Measurements from ENCODE around the gene NES.
A peak's percentile ranks its signal among the peaks of the same experiment; 100 is the strongest.

The NES gene

GRCh38 chr1:156703741-156704140 is 26.5 kb upstream of the NES start (continued):
- TF ChIP-seq ZNF362 (tag by site-specific recombination; IDR thresholded peaks at IDR 0.05) (no peak), ZNF514 (tag by site-specific recombination; IDR thresholded peaks at IDR 0.05) (no peak), ZNF449 (tag by site-specific recombination; IDR thresholded peaks at IDR 0.05) (no peak), ZNF280C (tag by site-specific recombination; IDR thresholded peaks at IDR 0.05) (no peak), ZNF148 (tag by site-specific recombination; IDR thresholded peaks at IDR 0.05; ENCODE audit: borderline replicate concordance) (no peak), KLF7 (tag by site-specific recombination; IDR thresholded peaks at IDR 0.05; ENCODE audit: borderline replicate concordance) (no peak)

GRCh38 chr1:156703336-156703735 is 26.1 kb upstream of the NES start:
- Histone ChIP-seq H3K4me3 (ENCODE audit: low read depth, low read length) (no peak overlapping the region), H3K27ac (ENCODE audit: extremely low read depth, low read depth, low read length) (no peak overlapping the region), H3K9me3 (ENCODE audit: control insufficient read depth, insufficient read depth, low read depth, low read length) (no peaks in the 10 kb centered on the region), H3K4me1 (ENCODE audit: control insufficient read depth, insufficient read depth, low read length) (peaks cover 9% of the 10 kb centered on the region; the same call in 1 of the 2 replicates), H3K36me3 (ENCODE audit: control insufficient read depth in 2 of 2, insufficient read depth in 1 of 2, low read length in 2 of 2) (peaks cover 0 to 29% of the 10 kb centered on the region in 2 experiments; a peak in 1 of 3 replicates)
- TF ChIP-seq ZSCAN16 (tag by site-specific recombination; IDR thresholded peaks at IDR 0.05) (no peak), ZNF223 (tag by site-specific recombination; IDR thresholded peaks at IDR 0.05) (no peak), ZNF394 (tag by site-specific recombination; IDR thresholded peaks at IDR 0.05; ENCODE audit: borderline replicate concordance) (no peak), REPIN1 (tag by site-specific recombination; IDR thresholded peaks at IDR 0.05; ENCODE audit: low read depth) (no peak), ZNF843 (tag by site-specific recombination; IDR thresholded peaks at IDR 0.05) (no peak)
- CTCF ChIA-PET = interaction anchor here (0.7 to 20.2 kb wide), 7 partner anchors 14 to 317 kb away, joined by 3 to 579 read pairs (median 4); no protein-coding TSS in a partner anchor
- POLR2A ChIA-PET = interaction anchor here (0.5 to 4.9 kb wide), 3 partner anchors 9 to 26 kb away, joined by 4 to 43 read pairs (median 7); partner anchors contain the start of gene NES

GRCh38 chr1:156700736-156701531 is 23.7 kb upstream of the NES start:
- CTCF ChIA-PET = interaction anchor here (0.8 to 20.2 kb wide), 5 partner anchors 12 to 191 kb away, joined by 3 to 579 read pairs (median 4); no protein-coding TSS in a partner anchor

More at GRCh38 chr1:156700736-156701531, 23.7 kb upstream of the NES start:
- TF ChIP-seq GFI1B (tag by site-specific recombination; IDR thresholded peaks at IDR 0.05) (no peak), ZNF639 (tag by site-specific recombination; IDR thresholded peaks at IDR 0.05) (no peak), ZIC2 (tag by site-specific recombination; IDR thresholded peaks at IDR 0.05) (peak; percentile 21; the same call in 1 of the 2 replicates), ZNF600 (tag by site-specific recombination; IDR thresholded peaks at IDR 0.05) (no peak), ZNF26 (tag by site-specific recombination; IDR thresholded peaks at IDR 0.05) (no peak), ZBTB49 (tag by site-specific recombination; IDR thresholded peaks at IDR 0.05; ENCODE audit: low read depth) (no peak), SCRT2 (tag by site-specific recombination; IDR thresholded peaks at IDR 0.05) (no peak)
- H3K27ac ChIP-seq (ENCODE audit: extremely low read depth, low read depth, low read length) = no peak overlapping the region
- H3K36me3 ChIP-seq (ENCODE audit: control insufficient read depth in 2 of 2, insufficient read depth in 1 of 2, low read length in 2 of 2) = peaks cover 0 to 32% of the 10 kb centered on the region in 2 experiments; a peak in 1 of 3 replicates
- POLR2A ChIA-PET = interaction anchor here (0.7 to 1.2 kb wide), 2 partner anchors 9 to 419 kb away, joined by 3 to 4 read pairs; no protein-coding TSS in a partner anchor
- no peaks in the 10 kb centered on the region for H3K9me3 ChIP-seq (ENCODE audit: control insufficient read depth, insufficient read depth, low read depth, low read length)
- H3K4me3 ChIP-seq (ENCODE audit: low read depth, low read length) = no peak overlapping the region
- peaks cover 9% of the 10 kb centered on the region; the same call in 1 of the 2 replicates for H3K4me1 ChIP-seq (ENCODE audit: control insufficient read depth, insufficient read depth, low read length)

All from HEK293 (cell line).